Neural cell (in vitro differentiated cells): ENCODE measurements around the gene UBE3B. TPM values are rescaled to one million over a fixed set of nuclear protein-coding genes. Genes with fewer than 3 reads are reported as not detected.

Experiments used
- H2AFZ ChIP-seq: fragments of 200-600, 300-800 bp; sonication (generic), shearing (Covaris generic); 2 replicates; pipeline ENCODE4 v1.6.0; 2014; ENCODE audit warnings: low read depth, mild to moderate bottlenecking, antibody characterized with exemption, low read length, moderate library complexity
- H3F3A ChIP-seq: fragments of 200-600 bp; shearing (Covaris generic); 2 replicates; pipeline ENCODE4 v1.6.1; 2016; ENCODE audit warnings: mild to moderate bottlenecking, moderate library complexity, mixed read lengths, antibody characterized with exemption, low read length; ENCODE audit not compliant: insufficient read depth, poor library complexity, severe bottlenecking
- H3K27ac ChIP-seq: fragments of 200-600, 300-800 bp; sonication (generic), shearing (Covaris generic); 2 replicates; pipeline ENCODE4 v1.5.1; 2014; ENCODE audit warnings: mild to moderate bottlenecking, low read length, moderate library complexity
- H3K27me3 ChIP-seq: fragments of 300-800, 200-600 bp; sonication (generic), shearing (Covaris generic); 2 replicates; pipeline ENCODE4 v1.6.0; 2014; ENCODE audit warnings: mild to moderate bottlenecking, low read depth, low read length, moderate library complexity; ENCODE audit not compliant: insufficient read depth
- H3K36me3 ChIP-seq: fragments of 300-800, 200-600 bp; sonication (generic), shearing (Covaris generic); 2 replicates; pipeline ENCODE4 v1.5.1; 2014; ENCODE audit warnings: mild to moderate bottlenecking, antibody characterized with exemption, low read length, moderate library complexity; ENCODE audit not compliant: insufficient read depth
- H3K4me2 ChIP-seq: fragments of 300-800, 200-600 bp; sonication (generic), shearing (Covaris generic); 2 replicates; pipeline ENCODE4 v1.6.0; 2014; ENCODE audit warnings: mild to moderate bottlenecking, low read length
- H3K4me3 ChIP-seq: fragments of 300-800, 200-600 bp; sonication (generic), shearing (Covaris generic); 2 replicates; pipeline ENCODE4 v1.5.1; 2014; ENCODE audit warnings: mild to moderate bottlenecking, low read length, moderate library complexity
- H3K79me2 ChIP-seq: fragments of 200-600 bp; shearing (Covaris generic); replicated peaks from 2 replicates; pipeline ENCODE4 v1.6.0; 2014; ENCODE audit warnings: mild to moderate bottlenecking, low read length, moderate library complexity; ENCODE audit not compliant: insufficient read depth
- H3K9ac ChIP-seq: fragments of 300-800, 200-600 bp; sonication (generic), shearing (Covaris generic); 2 replicates; pipeline ENCODE4 v1.6.1; 2016; ENCODE audit warnings: mild to moderate bottlenecking, low read length, mixed read lengths
- H3K9me2 ChIP-seq: fragments of 200-600 bp; shearing (Covaris generic); 2 replicates; pipeline ENCODE4 v1.6.1; 2016; ENCODE audit warnings: mild to moderate bottlenecking, low read length, mixed read lengths; ENCODE audit not compliant: insufficient read depth
- H3K9me3 ChIP-seq: fragments of 200-600, 300-800 bp; sonication (generic), shearing (Covaris generic); 2 replicates; pipeline ENCODE4 v1.6.1; 2016; ENCODE audit warnings: mild to moderate bottlenecking, mixed run types, low read length, moderate library complexity, mixed read lengths
- H4K20me1 ChIP-seq: fragments of 200-600 bp; shearing (Covaris generic); 2 replicates; pipeline ENCODE4 v1.6.1; 2016; ENCODE audit warnings: mild to moderate bottlenecking, mixed run types; ENCODE audit not compliant: insufficient read depth
- CTCF ChIP-seq: fragments of 450-650 bp; IDR thresholded peaks from 2 replicates; pipeline ENCODE4 v1.5.1; 2014; ENCODE audit warnings: antibody characterized with exemption, mild to moderate bottlenecking, moderate library complexity; ENCODE audit not compliant: poor library complexity, severe bottlenecking
- EP300 ChIP-seq: fragments of 450-650 bp; conservative IDR thresholded peaks from 2 replicates; pipeline ENCODE4 v1.6.1; 2014; ENCODE audit warnings: antibody characterized with exemption, mild to moderate bottlenecking, moderate library complexity; ENCODE audit not compliant: poor library complexity, severe bottlenecking
- EZH2 ChIP-seq: fragments of 200-600, 300-800 bp; shearing (Covaris generic), sonication (generic); IDR thresholded peaks from 2 replicates; pipeline ENCODE4 v1.6.1; 2014; ENCODE audit warnings: antibody characterized with exemption, low read length, borderline replicate concordance, mild to moderate bottlenecking; ENCODE audit not compliant: insufficient read depth, poor library complexity, severe bottlenecking
- MXI1 ChIP-seq: fragments of 450-650 bp; conservative IDR thresholded peaks from 2 replicates; pipeline ENCODE4 v1.6.1; 2014; ENCODE audit warnings: antibody characterized with exemption, mild to moderate bottlenecking; ENCODE audit not compliant: poor library complexity, severe bottlenecking
- POLR2AphosphoS5 ChIP-seq: IDR thresholded peaks from 2 replicates; pipeline ENCODE4 v1.6.1; 2012
- RAD21 ChIP-seq: fragments of 450-650 bp; conservative IDR thresholded peaks from 2 replicates; pipeline ENCODE4 v1.6.1; 2014; ENCODE audit warnings: antibody characterized with exemption, mild to moderate bottlenecking, moderate library complexity
- SMC3 ChIP-seq: fragments of 450-650 bp; conservative IDR thresholded peaks from 2 replicates; pipeline ENCODE4 v1.6.1; 2014; ENCODE audit warnings: antibody characterized with exemption, mild to moderate bottlenecking, moderate library complexity; ENCODE audit not compliant: poor library complexity
- TAF1 ChIP-seq: IDR thresholded peaks from 2 replicates; pipeline ENCODE4 v1.6.1; 2012; ENCODE audit warnings: low read depth
- polyA plus RNA-seq: library from polyadenylated mRNA; depleted of rRNA; stranded (reverse); fragments of >200 nt; gene quantifications from 2 replicates; pipeline ENCODE4 v1.2.3, GENCODE V29; 2014
- TF ChIP-seq, protein P1 (sequence below): IDR thresholded peaks from 2 replicates; pipeline ENCODE4 v1.6.1; 2012; ENCODE audit warnings: borderline replicate concordance

The UBE3B gene
- polyA plus RNA-seq, 1 donor from 2014 or later = 21.7 TPM

DNA sequence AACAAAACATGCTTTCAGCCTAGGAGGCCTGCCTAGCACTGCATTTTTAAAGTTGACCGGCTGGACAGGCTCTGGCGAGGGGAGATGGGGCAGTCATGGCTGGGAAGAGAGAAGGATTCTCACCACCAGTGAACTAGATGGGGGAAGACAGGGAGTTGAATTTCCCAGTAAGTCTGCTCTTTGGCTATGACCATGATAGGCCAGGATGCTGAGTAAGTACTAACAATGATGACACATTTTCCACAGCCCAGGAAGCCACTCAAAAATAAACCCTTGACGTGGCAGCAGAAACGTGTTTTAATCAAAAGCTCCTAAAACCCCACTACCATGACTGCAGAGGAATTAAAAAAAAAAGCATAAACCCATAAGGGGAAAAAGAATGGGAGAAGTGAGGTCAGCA lies 19.3 kb upstream of the UBE3B start:
- TF ChIP-seq MXI1 (no peak), POLR2AphosphoS5 (no peak), EP300 (no peak), CTCF (no peak), RAD21 (no peak), SMC3 (no peak), TAF1 (no peak), EZH2 (no peak)
- TF ChIP-seq, protein P1, sequence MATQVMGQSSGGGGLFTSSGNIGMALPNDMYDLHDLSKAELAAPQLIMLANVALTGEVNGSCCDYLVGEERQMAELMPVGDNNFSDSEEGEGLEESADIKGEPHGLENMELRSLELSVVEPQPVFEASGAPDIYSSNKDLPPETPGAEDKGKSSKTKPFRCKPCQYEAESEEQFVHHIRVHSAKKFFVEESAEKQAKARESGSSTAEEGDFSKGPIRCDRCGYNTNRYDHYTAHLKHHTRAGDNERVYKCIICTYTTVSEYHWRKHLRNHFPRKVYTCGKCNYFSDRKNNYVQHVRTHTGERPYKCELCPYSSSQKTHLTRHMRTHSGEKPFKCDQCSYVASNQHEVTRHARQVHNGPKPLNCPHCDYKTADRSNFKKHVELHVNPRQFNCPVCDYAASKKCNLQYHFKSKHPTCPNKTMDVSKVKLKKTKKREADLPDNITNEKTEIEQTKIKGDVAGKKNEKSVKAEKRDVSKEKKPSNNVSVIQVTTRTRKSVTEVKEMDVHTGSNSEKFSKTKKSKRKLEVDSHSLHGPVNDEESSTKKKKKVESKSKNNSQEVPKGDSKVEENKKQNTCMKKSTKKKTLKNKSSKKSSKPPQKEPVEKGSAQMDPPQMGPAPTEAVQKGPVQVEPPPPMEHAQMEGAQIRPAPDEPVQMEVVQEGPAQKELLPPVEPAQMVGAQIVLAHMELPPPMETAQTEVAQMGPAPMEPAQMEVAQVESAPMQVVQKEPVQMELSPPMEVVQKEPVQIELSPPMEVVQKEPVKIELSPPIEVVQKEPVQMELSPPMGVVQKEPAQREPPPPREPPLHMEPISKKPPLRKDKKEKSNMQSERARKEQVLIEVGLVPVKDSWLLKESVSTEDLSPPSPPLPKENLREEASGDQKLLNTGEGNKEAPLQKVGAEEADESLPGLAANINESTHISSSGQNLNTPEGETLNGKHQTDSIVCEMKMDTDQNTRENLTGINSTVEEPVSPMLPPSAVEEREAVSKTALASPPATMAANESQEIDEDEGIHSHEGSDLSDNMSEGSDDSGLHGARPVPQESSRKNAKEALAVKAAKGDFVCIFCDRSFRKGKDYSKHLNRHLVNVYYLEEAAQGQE = no peak
- Histone ChIP-seq H3K4me2 (no peak overlapping the region), H3K9ac (no peak overlapping the region), H2AFZ (no peak overlapping the region), H3K9me3 (no peaks in the 10 kb centered on the region), H3K4me3 (no peak overlapping the region), H3K36me3 (no peaks in the 10 kb centered on the region), H3K27me3 (no peaks in the 10 kb centered on the region), H4K20me1 (peaks cover 7% of the 10 kb centered on the region), H3K79me2 (peaks cover 3% of the 10 kb centered on the region), H3K9me2 (no peaks in the 10 kb centered on the region), H3F3A (no peaks in the 10 kb centered on the region), H3K27ac (no peak overlapping the region)

- H3K4me3 ChIP-seq = no peak overlapping the region
- peaks cover 3% of the 10 kb centered on the region for H3K79me2 ChIP-seq
- H3K9ac ChIP-seq = no peak overlapping the region
Measured at GRCh38 chr12:109458771-109459208, 18.6 kb upstream of the UBE3B start.

More at GRCh38 chr12:109458771-109459208, 18.6 kb upstream of the UBE3B start:
- H4K20me1 ChIP-seq = peaks cover 7% of the 10 kb centered on the region
- H3K36me3 ChIP-seq = no peaks in the 10 kb centered on the region
- no peak overlapping the region for H3K4me2 ChIP-seq
- no peak overlapping the region for H2AFZ ChIP-seq
- no peaks in the 10 kb centered on the region for H3K9me3 ChIP-seq
- TF ChIP-seq MXI1 (no peak), RAD21 (no peak), EP300 (no peak), EZH2 (no peak), CTCF (no peak), POLR2AphosphoS5 (no peak), SMC3 (no peak), TAF1 (no peak)
- TF ChIP-seq, protein P1 = no peak
- no peaks in the 10 kb centered on the region for H3F3A ChIP-seq
- H3K27ac ChIP-seq = no peak overlapping the region
- H3K9me2 ChIP-seq = no peaks in the 10 kb centered on the region
- H3K27me3 ChIP-seq = no peaks in the 10 kb centered on the region
